BE2C (cell line): Measurements from ENCODE around the gene NDUFB1. TPM values are rescaled to one million over a fixed set of nuclear protein-coding genes. Genes with fewer than 3 reads are reported as not detected.
A peak's percentile ranks its signal among the peaks of the same experiment; 100 is the strongest.

Experiments used
- DNase-seq: peaks from one replicate; pipeline ENCODE4 v3.0.0-alpha.2; 2020
- H3K27me3 ChIP-seq: fragments of 250-450 bp; sonication (Bioruptor Pico); 2 replicates; pipeline ENCODE4 v1.5.1; 2020; ENCODE audit warnings: mild to moderate bottlenecking
- H3K36me3 ChIP-seq: fragments of 250-450 bp; sonication (Bioruptor Pico); 2 replicates; pipeline ENCODE4 v1.5.1; 2020; ENCODE audit warnings: mild to moderate bottlenecking
- H3K4me1 ChIP-seq: fragments of 250-450 bp; sonication (Bioruptor Pico); 2 replicates; pipeline ENCODE4 v1.5.1; 2020
- H3K4me3 ChIP-seq: 2 replicates; pipeline ENCODE4 v1.5.1; 2011; ENCODE audit warnings: low read depth, low read length
- H3K9me3 ChIP-seq: fragments of 250-450 bp; sonication (Bioruptor Pico); 2 replicates; pipeline ENCODE4 v1.5.1; 2020
- CTCF ChIP-seq: IDR thresholded peaks from 2 replicates; pipeline ENCODE4 v1.5.1; 2012; ENCODE audit warnings: mild to moderate bottlenecking, low read depth, low read length
- polyA plus RNA-seq: library from polyadenylated mRNA; unstranded; fragments of >200 nt; gene quantifications from one replicate; pipeline ENCODE4 v1.2.1, GENCODE V29; 2012; ENCODE audit warnings: low read depth, missing spikeins; ENCODE audit not compliant: insufficient read length, insufficient read depth

Gene NDUFB1
- 133 TPM for polyA plus RNA-seq

- H3K27me3 ChIP-seq = no peaks in the 10 kb centered on the region
- no peak for TF ChIP-seq CTCF
- H3K36me3 ChIP-seq = peaks cover 25% of the 10 kb centered on the region
- H3K9me3 ChIP-seq = no peaks in the 10 kb centered on the region
- peaks cover 6% of the 10 kb centered on the region for H3K4me1 ChIP-seq
- DNase-seq = peak; percentile 88
- peak within 1 kb of the TSS; percentile 96 for H3K4me3 ChIP-seq
Observed at GRCh38 chr14:92121670-92122350, at the start of gene NDUFB1, which contains the start of gene CPSF2. TSS of gene NDUFB1 (minus strand) at chr14:92121706. CDS start at chr14:92117637, 4,069 bp downstream. TSS of gene CPSF2 (plus strand) at chr14:92121969. CDS start at chr14:92130985, 9,016 bp downstream.

GRCh38 chr14:92164958-92165357, 43.5 kb upstream of the NDUFB1 start:
- no peak for DNase-seq
- Histone ChIP-seq H3K27me3 (no peaks in the 10 kb centered on the region), H3K4me3 (no peak overlapping the region), H3K36me3 (peaks cover 55% of the 10 kb centered on the region), H3K9me3 (no peaks in the 10 kb centered on the region), H3K4me1 (no peaks in the 10 kb centered on the region)
- TF ChIP-seq CTCF = no peak

- Histone ChIP-seq H3K9me3 (no peaks in the 10 kb centered on the region), H3K4me1 (no peaks in the 10 kb centered on the region), H3K27me3 (no peaks in the 10 kb centered on the region), H3K36me3 (peaks cover 74% of the 10 kb centered on the region), H3K4me3 (no peak overlapping the region)
- no peak for DNase-seq
- no peak for TF ChIP-seq CTCF
Observed at GRCh38 chr14:92161521-92161920, 40.0 kb upstream of the NDUFB1 start.

- DNase-seq = no peak
- no peaks in the 10 kb centered on the region for H3K9me3 ChIP-seq
- H3K4me1 ChIP-seq = no peaks in the 10 kb centered on the region
- peaks cover 77% of the 10 kb centered on the region for H3K36me3 ChIP-seq
- no peak overlapping the region for H3K4me3 ChIP-seq
- no peak for TF ChIP-seq CTCF
- H3K27me3 ChIP-seq = no peaks in the 10 kb centered on the region
Observed at GRCh38 chr14:92160619-92161018, 39.1 kb upstream of the NDUFB1 start.

- DNase-seq = no peak
- H3K4me1 ChIP-seq = no peaks in the 10 kb centered on the region
- H3K36me3 ChIP-seq = peaks cover 49% of the 10 kb centered on the region
- TF ChIP-seq CTCF = no peak
- H3K9me3 ChIP-seq = no peaks in the 10 kb centered on the region
- no peaks in the 10 kb centered on the region for H3K27me3 ChIP-seq
- no peak overlapping the region for H3K4me3 ChIP-seq
Observed at GRCh38 chr14:92154283-92154942, 32.9 kb upstream of the NDUFB1 start.

GRCh38 chr14:92153581-92153980, 32.1 kb upstream of the NDUFB1 start:
- Histone ChIP-seq H3K27me3 (no peaks in the 10 kb centered on the region), H3K4me3 (no peak overlapping the region), H3K4me1 (no peaks in the 10 kb centered on the region), H3K9me3 (no peaks in the 10 kb centered on the region), H3K36me3 (peaks cover 51% of the 10 kb centered on the region)
- DNase-seq = no peak
- TF ChIP-seq CTCF = no peak
